ENCODE results near the gene PHKG1.

- TF ChIP-seq CTCF (IDR thresholded peaks at IDR 0.05) (no peak), POLR2A (IDR thresholded peaks at IDR 0.05) (no peak), EP300 (IDR thresholded peaks at IDR 0.05) (no peak), POLR2AphosphoS5 (IDR thresholded peaks at IDR 0.05) (no peak)
These were observed 6.9 kb upstream of the PHKG1 start for GRCh38 chr7:56099653-56100052.
